HG03378 (cell line): Measurements from ENCODE around the gene AMN.
"Not testable (repeated sequence)": the region's sequence is repeated elsewhere in the genome, so short reads cannot be mapped to it uniquely, and the experiment has no call there.

ENCODE experiments used
- ATAC-seq: cut with Tn5 transposase; IDR thresholded peaks from one replicate; pipeline ENCODE4 v1.9.1; 2021; ENCODE audit warnings: mild to moderate bottlenecking, moderate library complexity; ENCODE audit not compliant: unreplicated experiment

AMN gene

GRCh38 chr14:102911991-102912761, 10.3 kb upstream of the AMN start:
- ATAC-seq: no peak

GRCh38 chr14:102913341-102914211, 8.9 kb upstream of the AMN start:
- ATAC-seq: no peak

GRCh38 chr14:102914474-102915291, 7.8 kb upstream of the AMN start:
- no peak for ATAC-seq

- no peak for ATAC-seq
Measured at GRCh38 chr14:102915292-102916110, 7.0 kb upstream of the AMN start.

GRCh38 chr14:102916347-102917055, 6.0 kb upstream of the AMN start:
- no peak for ATAC-seq

- no peak for ATAC-seq
Measured at GRCh38 chr14:102917056-102917385, 5.4 kb upstream of the AMN start.

GRCh38 chr14:102917469-102918211, 4.8 kb upstream of the AMN start:
- ATAC-seq: no peak

GRCh38 chr14:102918438-102918837, 4.0 kb upstream of the AMN start:
- no peak for ATAC-seq

GRCh38 chr14:102920273-102920997, 2.0 kb upstream of the AMN start:
- no peak for ATAC-seq

GRCh38 chr14:102920998-102921304, 1.5 kb upstream of the AMN start:
- ATAC-seq: no peak

- no peak for ATAC-seq
Measured at GRCh38 chr14:102923201-102923924, 900 bp downstream of the AMN start.

GRCh38 chr14:102923925-102924486, 1.5 kb downstream of the AMN start:
- no peak for ATAC-seq

- no peak for ATAC-seq
Measured at GRCh38 chr14:102924632-102925588, 2.4 kb downstream of the AMN start.

GRCh38 chr14:102925646-102926045, 3.2 kb downstream of the AMN start:
- no peak for ATAC-seq

GRCh38 chr14:102926104-102926503, 3.6 kb downstream of the AMN start:
- ATAC-seq: no peak

- not testable (repeated sequence) for ATAC-seq
Measured at GRCh38 chr14:102926840-102927239, 4.4 kb downstream of the AMN start.
